Upper lobe of left lung (tissue), 4 donors: ENCODE data around the gene CD160.

ENCODE experiments used
- POLR2A ChIP-seq, 4 donors: fragments of 450-650 bp; IDR thresholded peaks; one replicate each; pipeline ENCODE4 v1.5.1; 2016 to 2017; ENCODE audit warnings: antibody characterized with exemption in 4 of 4, mild to moderate bottlenecking in 2 of 4
- TF ChIP-seq, protein P1 (sequence below), 6 experiments: fragments of 450-650 bp in 4 of 6; fragments of 200-600 bp in 2 of 6; sonication (generic) in 2 of 6; IDR thresholded peaks; one replicate each; pipeline ENCODE4 v1.5.1; 2016 to 2019; ENCODE audit warnings: antibody characterized with exemption in 6 of 6

DNA sequence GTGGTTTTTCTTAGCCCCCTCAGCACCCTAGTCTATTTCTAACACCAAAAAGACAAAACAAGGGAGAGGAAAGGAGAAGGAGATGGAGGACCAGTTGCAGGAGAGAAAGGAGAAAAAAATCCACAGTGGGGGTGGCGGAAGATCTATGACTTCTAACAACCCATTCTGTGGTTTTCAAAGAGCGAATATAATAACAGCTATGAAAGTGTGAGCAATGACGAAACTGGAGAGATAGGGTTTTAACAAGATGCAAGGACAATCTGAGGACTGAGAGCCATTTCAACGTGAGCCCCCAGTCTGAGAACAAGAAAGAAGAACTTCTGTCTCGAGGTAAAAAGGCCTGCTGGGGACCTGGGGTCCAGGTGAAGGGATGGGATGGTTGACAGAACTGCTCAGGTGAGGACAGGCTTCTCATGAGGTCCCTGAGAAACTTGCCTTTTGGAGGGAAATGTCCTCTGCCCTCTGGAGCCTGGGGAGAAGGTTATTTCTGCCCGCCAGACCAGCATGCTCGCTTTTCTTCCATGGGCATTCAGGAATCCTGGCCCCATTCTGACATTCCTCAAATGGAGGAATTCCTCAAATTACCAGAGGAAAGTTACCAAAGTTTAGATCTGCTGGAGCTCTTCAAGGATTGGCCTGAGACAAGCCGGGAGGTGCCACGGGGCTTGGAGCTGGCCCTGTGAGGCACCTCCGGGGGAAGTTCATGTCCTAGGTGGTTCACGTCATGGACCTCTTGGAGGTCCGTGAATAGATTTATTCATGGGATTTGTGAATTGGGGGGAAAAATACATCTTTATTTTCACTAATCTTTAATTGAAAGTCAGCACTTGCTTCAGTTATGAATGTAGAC lies at the start of gene CD160:
- TF ChIP-seq, protein P1, sequence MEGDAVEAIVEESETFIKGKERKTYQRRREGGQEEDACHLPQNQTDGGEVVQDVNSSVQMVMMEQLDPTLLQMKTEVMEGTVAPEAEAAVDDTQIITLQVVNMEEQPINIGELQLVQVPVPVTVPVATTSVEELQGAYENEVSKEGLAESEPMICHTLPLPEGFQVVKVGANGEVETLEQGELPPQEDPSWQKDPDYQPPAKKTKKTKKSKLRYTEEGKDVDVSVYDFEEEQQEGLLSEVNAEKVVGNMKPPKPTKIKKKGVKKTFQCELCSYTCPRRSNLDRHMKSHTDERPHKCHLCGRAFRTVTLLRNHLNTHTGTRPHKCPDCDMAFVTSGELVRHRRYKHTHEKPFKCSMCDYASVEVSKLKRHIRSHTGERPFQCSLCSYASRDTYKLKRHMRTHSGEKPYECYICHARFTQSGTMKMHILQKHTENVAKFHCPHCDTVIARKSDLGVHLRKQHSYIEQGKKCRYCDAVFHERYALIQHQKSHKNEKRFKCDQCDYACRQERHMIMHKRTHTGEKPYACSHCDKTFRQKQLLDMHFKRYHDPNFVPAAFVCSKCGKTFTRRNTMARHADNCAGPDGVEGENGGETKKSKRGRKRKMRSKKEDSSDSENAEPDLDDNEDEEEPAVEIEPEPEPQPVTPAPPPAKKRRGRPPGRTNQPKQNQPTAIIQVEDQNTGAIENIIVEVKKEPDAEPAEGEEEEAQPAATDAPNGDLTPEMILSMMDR (IDR thresholded peaks at IDR 0.05) = no peak
- no peak for TF ChIP-seq POLR2A (IDR thresholded peaks at IDR 0.05)
